Measurements from ENCODE around the gene PCTP.

PCTP gene

GRCh38 chr17:55723488-55723848 lies 27.4 kb upstream of the PCTP start:
- TF ChIP-seq TEAD4 (IDR thresholded peaks at IDR 0.05) (no peak), NFIC (IDR thresholded peaks at IDR 0.05) (no peak), EGR1 (IDR thresholded peaks at IDR 0.05) (no peak), CEBPB (IDR thresholded peaks at IDR 0.05) (no peak), ZBTB7A (IDR thresholded peaks at IDR 0.05; ENCODE audit: low read depth) (no peak), YY1 (IDR thresholded peaks at IDR 0.05; ENCODE audit: low read depth) (no peak), FOXM1 (IDR thresholded peaks at IDR 0.05; ENCODE audit: borderline replicate concordance, low read depth) (no peak), TAF1 (IDR thresholded peaks at IDR 0.05; ENCODE audit: low read depth) (no peak), RAD21 (IDR thresholded peaks at IDR 0.05; ENCODE audit: low read depth) (no peak), EP300 (IDR thresholded peaks at IDR 0.05; ENCODE audit: borderline replicate concordance) (no peak), USF1 (IDR thresholded peaks at IDR 0.05) (no peak), CREB1 (IDR thresholded peaks at IDR 0.05; ENCODE audit: low read depth) (no peak), TCF12 (IDR thresholded peaks at IDR 0.05; ENCODE audit: low read depth) (no peak)
- TF ChIP-seq, protein P1, sequence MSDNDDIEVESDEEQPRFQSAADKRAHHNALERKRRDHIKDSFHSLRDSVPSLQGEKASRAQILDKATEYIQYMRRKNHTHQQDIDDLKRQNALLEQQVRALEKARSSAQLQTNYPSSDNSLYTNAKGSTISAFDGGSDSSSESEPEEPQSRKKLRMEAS (IDR thresholded peaks at IDR 0.05) = no peak
- TF ChIP-seq, protein P2, sequence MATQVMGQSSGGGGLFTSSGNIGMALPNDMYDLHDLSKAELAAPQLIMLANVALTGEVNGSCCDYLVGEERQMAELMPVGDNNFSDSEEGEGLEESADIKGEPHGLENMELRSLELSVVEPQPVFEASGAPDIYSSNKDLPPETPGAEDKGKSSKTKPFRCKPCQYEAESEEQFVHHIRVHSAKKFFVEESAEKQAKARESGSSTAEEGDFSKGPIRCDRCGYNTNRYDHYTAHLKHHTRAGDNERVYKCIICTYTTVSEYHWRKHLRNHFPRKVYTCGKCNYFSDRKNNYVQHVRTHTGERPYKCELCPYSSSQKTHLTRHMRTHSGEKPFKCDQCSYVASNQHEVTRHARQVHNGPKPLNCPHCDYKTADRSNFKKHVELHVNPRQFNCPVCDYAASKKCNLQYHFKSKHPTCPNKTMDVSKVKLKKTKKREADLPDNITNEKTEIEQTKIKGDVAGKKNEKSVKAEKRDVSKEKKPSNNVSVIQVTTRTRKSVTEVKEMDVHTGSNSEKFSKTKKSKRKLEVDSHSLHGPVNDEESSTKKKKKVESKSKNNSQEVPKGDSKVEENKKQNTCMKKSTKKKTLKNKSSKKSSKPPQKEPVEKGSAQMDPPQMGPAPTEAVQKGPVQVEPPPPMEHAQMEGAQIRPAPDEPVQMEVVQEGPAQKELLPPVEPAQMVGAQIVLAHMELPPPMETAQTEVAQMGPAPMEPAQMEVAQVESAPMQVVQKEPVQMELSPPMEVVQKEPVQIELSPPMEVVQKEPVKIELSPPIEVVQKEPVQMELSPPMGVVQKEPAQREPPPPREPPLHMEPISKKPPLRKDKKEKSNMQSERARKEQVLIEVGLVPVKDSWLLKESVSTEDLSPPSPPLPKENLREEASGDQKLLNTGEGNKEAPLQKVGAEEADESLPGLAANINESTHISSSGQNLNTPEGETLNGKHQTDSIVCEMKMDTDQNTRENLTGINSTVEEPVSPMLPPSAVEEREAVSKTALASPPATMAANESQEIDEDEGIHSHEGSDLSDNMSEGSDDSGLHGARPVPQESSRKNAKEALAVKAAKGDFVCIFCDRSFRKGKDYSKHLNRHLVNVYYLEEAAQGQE (IDR thresholded peaks at IDR 0.05; ENCODE audit: low read depth) = no peak

- TF ChIP-seq EGR1 (IDR thresholded peaks at IDR 0.05) (no peak), NFIC (IDR thresholded peaks at IDR 0.05) (peak; percentile 63)
Measured at GRCh38 chr17:55726440-55726839, 24.4 kb upstream of the PCTP start.

GRCh38 chr17:55727275-55727674 lies 23.6 kb upstream of the PCTP start:
- TF ChIP-seq TEAD4 (IDR thresholded peaks at IDR 0.05) (no peak), RAD21 (IDR thresholded peaks at IDR 0.05; ENCODE audit: low read depth) (no peak), ZBTB7A (IDR thresholded peaks at IDR 0.05; ENCODE audit: low read depth) (no peak), CREB1 (IDR thresholded peaks at IDR 0.05; ENCODE audit: low read depth) (no peak), EP300 (IDR thresholded peaks at IDR 0.05; ENCODE audit: borderline replicate concordance) (no peak), YY1 (IDR thresholded peaks at IDR 0.05; ENCODE audit: low read depth) (no peak), EGR1 (IDR thresholded peaks at IDR 0.05) (no peak), NFIC (IDR thresholded peaks at IDR 0.05) (no peak), TCF12 (IDR thresholded peaks at IDR 0.05; ENCODE audit: low read depth) (no peak), TAF1 (IDR thresholded peaks at IDR 0.05; ENCODE audit: low read depth) (no peak), FOXM1 (IDR thresholded peaks at IDR 0.05; ENCODE audit: borderline replicate concordance, low read depth) (no peak), CEBPB (IDR thresholded peaks at IDR 0.05) (no peak)
- TF ChIP-seq, protein P1 (IDR thresholded peaks at IDR 0.05) = no peak
- TF ChIP-seq, protein P2 (IDR thresholded peaks at IDR 0.05; ENCODE audit: low read depth) = no peak

DNA sequence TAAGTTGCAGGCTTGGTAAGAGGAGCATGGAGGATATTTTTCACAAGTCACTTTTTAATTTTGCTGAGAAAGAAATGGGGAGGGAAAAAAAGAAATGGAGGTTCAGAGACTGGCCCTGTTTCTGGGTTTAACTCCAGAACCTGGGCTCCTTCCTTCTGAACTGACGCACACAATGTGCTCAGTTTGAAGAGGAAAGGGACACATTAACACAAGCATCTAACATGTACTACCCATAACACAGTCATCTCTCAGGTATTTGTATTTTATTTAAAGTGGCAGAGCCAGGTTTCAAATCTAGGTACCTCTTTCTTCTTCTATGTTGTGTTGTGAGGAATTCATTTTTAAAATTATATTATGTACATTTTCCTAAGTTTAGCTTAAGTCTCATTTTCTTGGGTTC lies 22.9 kb upstream of the PCTP start:
- TF ChIP-seq YY1 (IDR thresholded peaks at IDR 0.05; ENCODE audit: low read depth) = no peak
- TF ChIP-seq, protein P2 (IDR thresholded peaks at IDR 0.05; ENCODE audit: low read depth) = no peak
- no peak for TF ChIP-seq FOXM1 (IDR thresholded peaks at IDR 0.05; ENCODE audit: borderline replicate concordance, low read depth)
- no peak for TF ChIP-seq EGR1 (IDR thresholded peaks at IDR 0.05)
- TF ChIP-seq CEBPB (IDR thresholded peaks at IDR 0.05) = no peak

GRCh38 chr17:55728361-55728760 lies 22.5 kb upstream of the PCTP start:
- TF ChIP-seq USF1 (IDR thresholded peaks at IDR 0.05) (no peak), TAF1 (IDR thresholded peaks at IDR 0.05; ENCODE audit: low read depth) (no peak), ZBTB7A (IDR thresholded peaks at IDR 0.05; ENCODE audit: low read depth) (no peak), TEAD4 (IDR thresholded peaks at IDR 0.05) (no peak), EP300 (IDR thresholded peaks at IDR 0.05; ENCODE audit: borderline replicate concordance) (no peak), EGR1 (IDR thresholded peaks at IDR 0.05) (no peak), RAD21 (IDR thresholded peaks at IDR 0.05; ENCODE audit: low read depth) (no peak), YY1 (IDR thresholded peaks at IDR 0.05; ENCODE audit: low read depth) (no peak), NFIC (IDR thresholded peaks at IDR 0.05) (no peak), TCF12 (IDR thresholded peaks at IDR 0.05; ENCODE audit: low read depth) (no peak), FOXM1 (IDR thresholded peaks at IDR 0.05; ENCODE audit: borderline replicate concordance, low read depth) (no peak), CEBPB (IDR thresholded peaks at IDR 0.05) (no peak), CREB1 (IDR thresholded peaks at IDR 0.05; ENCODE audit: low read depth) (no peak)
- TF ChIP-seq, protein P2 (IDR thresholded peaks at IDR 0.05; ENCODE audit: low read depth) = no peak
- TF ChIP-seq, protein P1 (IDR thresholded peaks at IDR 0.05) = no peak
